Forelimb muscle (tissue), 1 donor: ENCODE results near the gene LTBP3. TPM values are rescaled to one million over a fixed set of nuclear protein-coding genes. Genes with fewer than 3 reads are reported as not detected.

ENCODE experiments used
- DNase-seq: peaks from one replicate; pipeline ENCODE4 v3.0.0-alpha.2; 2013; ENCODE audit warnings: low read depth
- polyA plus RNA-seq: library from polyadenylated mRNA; unstranded; fragments of 120-200 nt; gene quantifications from one replicate; pipeline ENCODE4 v1.2.1, GENCODE V29; 2013; ENCODE audit not compliant: insufficient read length

LTBP3 gene
- polyA plus RNA-seq, 1 donor, result 131 TPM

GRCh38 chr11:65496304-65497140, 61.6 kb downstream of the LTBP3 start:
- DNase-seq, result no peak

GRCh38 chr11:65493367-65494176, 64.6 kb downstream of the LTBP3 start:
- no peak for DNase-seq

GRCh38 chr11:65492637-65493366, 65.4 kb downstream of the LTBP3 start:
- no peak for DNase-seq

- no peak for DNase-seq
Observed at GRCh38 chr11:65492387-65492636, 65.8 kb downstream of the LTBP3 start.

- DNase-seq, result no peak
Observed at GRCh38 chr11:65491614-65492386, 66.4 kb downstream of the LTBP3 start.

DNA sequence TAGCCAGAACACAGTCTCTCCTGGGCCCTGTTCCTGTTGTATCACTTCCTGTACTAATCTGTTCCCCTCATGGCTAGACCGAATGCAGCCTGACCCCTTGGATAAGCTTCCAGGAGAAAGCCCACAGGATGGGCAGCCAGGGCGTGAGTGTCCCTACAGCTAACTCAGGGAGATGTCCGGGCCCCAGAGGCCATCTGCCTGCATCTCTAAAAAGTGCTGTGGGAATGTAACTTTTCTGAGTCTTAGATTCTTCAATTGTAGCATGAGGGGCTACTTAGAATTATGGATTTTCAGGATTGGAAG, 67.0 kb downstream of the LTBP3 start:
- DNase-seq, result no peak

- no peak for DNase-seq
Observed at GRCh38 chr11:65489706-65490320, 68.3 kb downstream of the LTBP3 start.

DNA sequence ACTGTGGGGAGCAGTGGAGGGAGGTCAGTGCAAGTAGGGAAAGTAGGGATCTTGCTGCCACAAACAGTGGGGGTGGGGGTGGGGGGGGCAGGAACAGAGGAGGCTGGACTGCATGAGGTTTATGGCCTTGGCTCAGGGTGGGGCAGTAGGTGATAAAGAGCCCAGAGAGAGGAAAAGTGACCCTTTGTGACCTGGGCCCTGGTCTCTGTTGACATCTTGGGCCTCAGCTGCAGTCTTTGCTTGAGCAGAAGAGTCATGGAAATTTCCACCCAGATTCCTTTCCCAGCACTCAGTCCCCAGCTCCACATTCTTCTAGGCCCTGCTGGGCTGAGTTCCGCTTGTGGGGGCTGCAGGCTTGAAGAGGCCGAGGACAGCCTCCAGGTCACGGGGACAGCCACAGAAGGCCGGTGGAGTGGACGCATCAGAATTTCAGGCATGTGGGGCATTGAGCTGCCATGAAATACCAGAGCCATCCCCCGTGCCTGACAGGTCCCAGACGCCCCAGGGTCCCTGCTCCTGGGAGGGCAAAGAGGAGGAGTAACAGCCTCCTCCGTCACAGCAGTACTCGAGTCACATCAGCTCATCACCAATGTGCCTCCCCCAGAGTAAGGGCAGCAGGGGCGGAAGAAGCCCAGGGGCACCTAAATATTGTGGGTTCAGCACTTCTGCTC, 69.0 kb downstream of the LTBP3 start:
- no peak for DNase-seq

Other genes starting within 250 kb of the LTBP3 start
- gene CDC42EP2, start 243.5 kb downstream of the LTBP3 start, polyA plus RNA-seq, result 32.5 TPM
- gene DPF2, start 224.5 kb downstream of the LTBP3 start, polyA plus RNA-seq, result 42.2 TPM
- 0.34 TPM for gene TIGD3, start 203.6 kb downstream of the LTBP3 start, polyA plus RNA-seq
- gene SLC25A45, start 175.7 kb downstream of the LTBP3 start, polyA plus RNA-seq, result 5.7 TPM
- 8.9 TPM for gene FRMD8, start 171.7 kb downstream of the LTBP3 start, polyA plus RNA-seq
- 94.1 TPM for gene NEAT1, start 135.6 kb downstream of the LTBP3 start, polyA plus RNA-seq
- gene MALAT1, start 59.3 kb downstream of the LTBP3 start, polyA plus RNA-seq, result 200 TPM
- 43.6 TPM for gene SCYL1, start 33.3 kb downstream of the LTBP3 start, polyA plus RNA-seq
- 53.9 TPM for gene ZNRD2, start 12.1 kb upstream of the LTBP3 start, polyA plus RNA-seq
- gene FAM89B, start 14.2 kb upstream of the LTBP3 start, polyA plus RNA-seq, result 37.3 TPM
- 355 TPM for gene EHBP1L1, start 17.7 kb upstream of the LTBP3 start, polyA plus RNA-seq
- gene KCNK7, start 37.4 kb upstream of the LTBP3 start, polyA plus RNA-seq, result 1.4 TPM
- gene MAP3K11, start 55.9 kb upstream of the LTBP3 start, polyA plus RNA-seq, result 30.1 TPM
- gene PCNX3, start 57.4 kb upstream of the LTBP3 start, polyA plus RNA-seq, result 18.0 TPM
- 34.0 TPM for gene SIPA1, start 79.7 kb upstream of the LTBP3 start, polyA plus RNA-seq
- gene RELA, start 104.6 kb upstream of the LTBP3 start, polyA plus RNA-seq, result 42.1 TPM
- gene KAT5, start 153.9 kb upstream of the LTBP3 start, polyA plus RNA-seq, result 38.0 TPM
- gene RNASEH2C, start 162.4 kb upstream of the LTBP3 start, polyA plus RNA-seq, result 30.2 TPM
- gene AP5B1, start 222.6 kb upstream of the LTBP3 start, polyA plus RNA-seq, result 1.5 TPM
- gene OVOL1, start 228.7 kb upstream of the LTBP3 start, polyA plus RNA-seq, result not detected